GM12878 (cell line): ENCODE results near the gene CTBP1. TPM values are rescaled to one million over a fixed set of nuclear protein-coding genes. Genes with fewer than 3 reads are reported as not detected.

ENCODE experiments used
- ATAC-seq: fragments of 200-7000 bp; cut with Tn5 transposase; 3 replicates; pipeline ENCODE4 v1.9.1; 2020; ENCODE audit warnings: mild to moderate bottlenecking, moderate library complexity
- BruUV-seq: library from RNA; stranded (reverse); fragments of 400-500 nt; replicated peaks from 2 replicates; lab custom pipeline; 2021; lab: Mats Ljungman, UMichigan
- CTCF ChIA-PET: fragments of 300-600 bp; sonication (Branson Sonifier 250); formaldehyde crosslinking; extraction: SDS; loops from one replicate; lab custom pipeline; 2021; ENCODE audit warnings: inconsistent platforms; lab: Yijun Ruan, JAX
- POLR2A ChIA-PET: fragments of 350-600 bp; formaldehyde crosslinking; extraction: SDS; loops from one replicate; lab custom pipeline; 2021; ENCODE audit warnings: inconsistent platforms; lab: Charles Lee
- RAD21 ChIA-PET: fragments of 300-600 bp; sonication (Branson Sonifier 250); formaldehyde crosslinking; loops from one replicate; lab custom pipeline; 2023; ENCODE audit warnings: antibody characterized with exemption; ENCODE audit not compliant: unreplicated experiment; lab: Charles Lee
- SMC1A ChIA-PET: fragments of 300-600 bp; sonication (Branson Sonifier 250); formaldehyde crosslinking; loops from one replicate; lab custom pipeline; 2023; ENCODE audit not compliant: unreplicated experiment, uncharacterized antibody; lab: Charles Lee
- DNase-seq: peaks from one replicate; pipeline ENCODE4 v3.0.0-alpha.2; 2011; ENCODE audit warnings: low read depth, low spot score
- FAIRE-seq: peaks from 3 replicates; lab custom pipeline; 2011; peaks lifted over from hg19 to GRCh38; lab: Jason Lieb, UNC
- H2AFZ ChIP-seq: 2 replicates; pipeline ENCODE4 v1.6.0; 2011; ENCODE audit warnings: low read depth, low read length, control low read depth; ENCODE audit not compliant: control insufficient read depth
- H3K27ac ChIP-seq: 2 replicates; pipeline ENCODE4 v1.5.1; 2011; ENCODE audit warnings: control low read depth; ENCODE audit not compliant: control insufficient read depth, insufficient read depth
- H3K27me3 ChIP-seq, 2 experiments: replicated peaks in 1 of 2; 2 replicates each; pipeline versions ENCODE4 v1.6.0 to v1.6.1; 2011; ENCODE audit warnings: low read length in 1 of 2; ENCODE audit not compliant: control insufficient read depth in 2 of 2, insufficient read depth in 2 of 2
- H3K36me3 ChIP-seq, 2 experiments: 2 replicates each; pipeline ENCODE4 v1.5.1; 2011; ENCODE audit warnings: low read length in 1 of 2; ENCODE audit not compliant: control insufficient read depth in 2 of 2, insufficient read depth in 2 of 2
- H3K4me1 ChIP-seq: 2 replicates; pipeline ENCODE4 v1.6.1; 2011; ENCODE audit warnings: mild to moderate bottlenecking, low read length, moderate library complexity, mixed read lengths; ENCODE audit not compliant: control insufficient read depth, insufficient read depth
- H3K4me2 ChIP-seq: 2 replicates; pipeline ENCODE4 v1.6.0; 2011; ENCODE audit warnings: control low read depth; ENCODE audit not compliant: control insufficient read depth, insufficient read depth
- H3K4me3 ChIP-seq: fragments of 200-600 bp; sonication (generic); 2 replicates; pipeline ENCODE4 v1.5.1; 2016
- H3K79me2 ChIP-seq: 2 replicates; pipeline ENCODE4 v1.6.0; 2011; ENCODE audit warnings: low read length; ENCODE audit not compliant: control insufficient read depth, insufficient read depth
- H3K9ac ChIP-seq: 2 replicates; pipeline ENCODE4 v1.8.0; 2011; ENCODE audit warnings: low read length, control low read depth, mixed read lengths; ENCODE audit not compliant: control insufficient read depth, insufficient read depth
- H3K9me3 ChIP-seq: replicated peaks from 3 replicates; pipeline ENCODE4 v1.5.1; 2011; ENCODE audit warnings: mild to moderate bottlenecking, low read length; ENCODE audit not compliant: control insufficient read depth, insufficient read depth
- H4K20me1 ChIP-seq: 2 replicates; pipeline ENCODE4 v1.6.0; 2011; ENCODE audit not compliant: control insufficient read depth, insufficient read depth
- DPF2 ChIP-seq: fragments of 450-650 bp; IDR thresholded peaks from 2 replicates; pipeline ENCODE4 v1.6.1; 2017; ENCODE audit warnings: mild to moderate bottlenecking
- EED ChIP-seq: sonication (generic); IDR thresholded peaks from 2 replicates; pipeline ENCODE4 v1.6.1; 2016; ENCODE audit warnings: antibody characterized with exemption, low read depth
- ETV6 ChIP-seq, 2 experiments: fragments of 450-650 bp in 1 of 2; IDR thresholded peaks in 1 of 2; conservative IDR thresholded peaks in 1 of 2; 2 replicates each; pipeline ENCODE4 v1.6.1; 2014; ENCODE audit warnings: antibody characterized with exemption in 1 of 2, borderline replicate concordance in 1 of 2, low read depth in 1 of 2, mild to moderate bottlenecking in 1 of 2, moderate library complexity in 1 of 2
- HDAC6 ChIP-seq: fragments of 200-600 bp; sonication (generic); IDR thresholded peaks from one replicate; pipeline ENCODE4 v1.8.0; 2017; ENCODE audit warnings: antibody characterized with exemption; ENCODE audit not compliant: unreplicated experiment
- IKZF2 ChIP-seq, 2 experiments: fragments of 450-650 bp; IDR thresholded peaks; 2 replicates each; pipeline ENCODE4 v1.6.1; 2017; ENCODE audit warnings: mild to moderate bottlenecking in 2 of 2, moderate library complexity in 2 of 2
- MEF2A ChIP-seq: IDR thresholded peaks from 2 replicates; pipeline ENCODE4 v1.6.1; 2011; ENCODE audit warnings: low read depth, mild to moderate bottlenecking, low read length, moderate library complexity; ENCODE audit not compliant: insufficient read depth
- NR2F1 ChIP-seq: fragments of 450-650 bp; conservative IDR thresholded peaks from 2 replicates; pipeline ENCODE4 v1.6.1; 2017; ENCODE audit warnings: mild to moderate bottlenecking
- POLR2AphosphoS2 ChIP-seq: IDR thresholded peaks from 2 replicates; pipeline ENCODE4 v1.6.1; 2011; ENCODE audit warnings: low read depth, mild to moderate bottlenecking, low read length, improper control_type of control experiment, moderate library complexity
- RUNX3 ChIP-seq: IDR thresholded peaks from 2 replicates; pipeline ENCODE4 v1.6.1; 2012; ENCODE audit warnings: low read length, inconsistent platforms
- SMAD5 ChIP-seq: IDR thresholded peaks from 2 replicates; pipeline ENCODE4 v1.6.1; 2016; ENCODE audit warnings: antibody characterized with exemption, low read depth
- SMC3 ChIP-seq: IDR thresholded peaks from 2 replicates; pipeline ENCODE4 v1.6.1; 2011; ENCODE audit warnings: low read length, improper control_type of control experiment, borderline replicate concordance
- TCF12 ChIP-seq: IDR thresholded peaks from 2 replicates; pipeline ENCODE4 v1.6.1; 2011; ENCODE audit warnings: low read depth, mild to moderate bottlenecking, low read length
- TCF3 ChIP-seq: IDR thresholded peaks from 2 replicates; pipeline ENCODE4 v1.6.1; 2012; ENCODE audit warnings: low read depth, mild to moderate bottlenecking, low read length, borderline replicate concordance; ENCODE audit not compliant: insufficient read depth
- WRNIP1 ChIP-seq: IDR thresholded peaks from 2 replicates; pipeline ENCODE4 v1.6.1; 2011; ENCODE audit warnings: low read depth, low read length, improper control_type of control experiment, borderline replicate concordance
- ZBED1 ChIP-seq: IDR thresholded peaks from 2 replicates; pipeline ENCODE4 v1.6.1; 2016; ENCODE audit warnings: borderline replicate concordance
- WGBS: methylation state at CpG from one replicate; pipeline ENCODE4 v1.1.6; 2016; ENCODE audit warnings: low lambda C conversion rate; ENCODE audit not compliant: insufficient replicate concordance, insufficient coverage; ENCODE audit errors: missing lambda C conversion rate; 5-methylcytosine and 5-hydroxymethylcytosine counted together
- in situ Hi-C: fragments of 300-500 bp; cut with MboI; formaldehyde crosslinking; loops from 9 replicates; pipeline ENCODE4 v1.14.3; 2018; ENCODE audit warnings: mixed read lengths
- intact Hi-C: fragments of 100-400 bp; cut with micrococcal nuclease; formaldehyde crosslinking; loops from one replicate; pipeline ENCODE4 v1.14.2; 2022; ENCODE audit not compliant: unreplicated experiment
- polyA plus RNA-seq, 11 experiments: library from polyadenylated mRNA; depleted of rRNA in 4 of 11; unstranded in 6 of 11; stranded (reverse) in 5 of 11; fragments of >200 nt; fragmentation: Nextera tagmentation in 4 of 11; fragmentation: Illumina TruSeq in 1 of 11; extraction: Ambion mirVana in 4 of 11; extraction: Trizol in 1 of 11; gene quantifications; 1 replicate in 1 of 11; 2 replicates in 10 of 11; pipeline versions ENCODE4 v1.2.1 to v1.2.3, GENCODE V29; 2011 to 2016; ENCODE audit warnings: inconsistent platforms in 2 of 11, missing spikeins in 2 of 11, low read depth in 1 of 11
- total RNA-seq, 4 experiments: library from RNA; depleted of rRNA in 3 of 4; stranded (reverse); fragments of >200 nt in 3 of 4; fragmentation: Illumina TruSeq in 1 of 4; extraction: Trizol in 1 of 4; gene quantifications; 2 replicates each; pipeline versions ENCODE4 v1.2.1 to v1.2.3, GENCODE V29; 2013 to 2021
- TF ChIP-seq, protein P1 (sequence below): fragments of 450-650 bp; IDR thresholded peaks from 2 replicates; pipeline ENCODE4 v1.6.1; 2017; ENCODE audit warnings: mild to moderate bottlenecking, moderate library complexity
- TF ChIP-seq, protein P2 (sequence below): IDR thresholded peaks from 2 replicates; pipeline ENCODE4 v1.6.1; 2011; ENCODE audit warnings: mild to moderate bottlenecking, low read depth, low read length, moderate library complexity; ENCODE audit not compliant: insufficient replicate concordance

The CTBP1 gene
- total and polyA plus RNA-seq, 10 of the 15 experiments (the other 5 are each of a cell fraction or from before 2014, with no cell fraction given), result 7.4 to 182 (median 63.1) TPM

GRCh38 chr4:1215141-1216075, 33.5 kb downstream of the CTBP1 start:
- Histone ChIP-seq H3K4me1 (peaks cover 48% of the 10 kb centered on the region), H3K9ac (no peak overlapping the region), H3K4me3 (no peak overlapping the region; the same call in 1 of the 2 replicates), H3K27me3 (no peaks in the 10 kb centered on the region), H3K27ac (peak overlapping the region; percentile 88), H4K20me1 (no peaks in the 10 kb centered on the region), H2AFZ (no peak overlapping the region), H3K4me2 (peak overlapping the region; percentile 88), H3K36me3 (peaks cover 18 to 37% of the 10 kb centered on the region in 2 experiments), H3K9me3 (no peaks in the 10 kb centered on the region; the same call in 2 of the 3 replicates), H3K79me2 (peaks cover 11% of the 10 kb centered on the region)
- FAIRE-seq (peak; percentile 81), DNase-seq (peak; percentile 48), ATAC-seq (peak; percentile 25)
- ChIA-PET CTCF (interaction anchor here (0.8 to 1.8 kb wide), 3 partner anchors 12 to 52 kb away, joined by 4 to 6 read pairs (median 4); no protein-coding TSS in a partner anchor), POLR2A (interaction anchor here (1.4 kb wide), 1 partner anchor 12 kb away, joined by 4 read pairs; no protein-coding TSS in a partner anchor), RAD21 (interaction anchor here (0.5 to 1.9 kb wide), 7 partner anchors 12 to 451 kb away, joined by 3 to 14 read pairs (median 4); no protein-coding TSS in a partner anchor), SMC1A (interaction anchor here (1.1 to 1.7 kb wide), 3 partner anchors 12 to 48 kb away, joined by 3 to 10 read pairs (median 6); no protein-coding TSS in a partner anchor)
- in situ Hi-C loops (no loop called here), intact Hi-C loops (loop anchor here (5.0 kb wide), 1 partner anchor 33 kb away; no protein-coding TSS in a partner anchor)
- BruUV-seq, result no TSS peak
- 57% methylated on average over 29 of the region's 31 CpGs for WGBS
- TF ChIP-seq TCF3 (peak; percentile 99), ETV6 (conservative IDR thresholded peaks at IDR 0.05 in 1 of 2, IDR thresholded peaks at IDR 0.05 in 1 of 2; ENCODE audit: borderline replicate concordance in 1 of 2, low read depth in 1 of 2) (peak in 1 of 2 experiments; percentile 62; a peak in 1 of 4 replicates), ZBED1 (peak; percentile 56; the same call in 1 of the 2 replicates), SMC3 (0 out of 2 replicates have a peak, but pooled peaks have one; percentile 4), RUNX3 (0 out of 2 replicates have a peak, but pooled peaks have one; percentile 3), MEF2A (peak; percentile 59; the same call in 1 of the 2 replicates), WRNIP1 (no peak), NR2F1 (0 out of 2 replicates have a peak, but pooled peaks have one; percentile 17), HDAC6 (no peak), IKZF2 (IDR thresholded peaks at IDR 0.05) (peak; percentile 14 to 23; a peak in 1 of 4 replicates), EED (peak; percentile 73), TCF12 (peak; percentile 100), SMAD5 (no peak), POLR2AphosphoS2 (no peak), DPF2 (0 out of 2 replicates have a peak, but pooled peaks have one; percentile 18)
- TF ChIP-seq, protein P1, sequence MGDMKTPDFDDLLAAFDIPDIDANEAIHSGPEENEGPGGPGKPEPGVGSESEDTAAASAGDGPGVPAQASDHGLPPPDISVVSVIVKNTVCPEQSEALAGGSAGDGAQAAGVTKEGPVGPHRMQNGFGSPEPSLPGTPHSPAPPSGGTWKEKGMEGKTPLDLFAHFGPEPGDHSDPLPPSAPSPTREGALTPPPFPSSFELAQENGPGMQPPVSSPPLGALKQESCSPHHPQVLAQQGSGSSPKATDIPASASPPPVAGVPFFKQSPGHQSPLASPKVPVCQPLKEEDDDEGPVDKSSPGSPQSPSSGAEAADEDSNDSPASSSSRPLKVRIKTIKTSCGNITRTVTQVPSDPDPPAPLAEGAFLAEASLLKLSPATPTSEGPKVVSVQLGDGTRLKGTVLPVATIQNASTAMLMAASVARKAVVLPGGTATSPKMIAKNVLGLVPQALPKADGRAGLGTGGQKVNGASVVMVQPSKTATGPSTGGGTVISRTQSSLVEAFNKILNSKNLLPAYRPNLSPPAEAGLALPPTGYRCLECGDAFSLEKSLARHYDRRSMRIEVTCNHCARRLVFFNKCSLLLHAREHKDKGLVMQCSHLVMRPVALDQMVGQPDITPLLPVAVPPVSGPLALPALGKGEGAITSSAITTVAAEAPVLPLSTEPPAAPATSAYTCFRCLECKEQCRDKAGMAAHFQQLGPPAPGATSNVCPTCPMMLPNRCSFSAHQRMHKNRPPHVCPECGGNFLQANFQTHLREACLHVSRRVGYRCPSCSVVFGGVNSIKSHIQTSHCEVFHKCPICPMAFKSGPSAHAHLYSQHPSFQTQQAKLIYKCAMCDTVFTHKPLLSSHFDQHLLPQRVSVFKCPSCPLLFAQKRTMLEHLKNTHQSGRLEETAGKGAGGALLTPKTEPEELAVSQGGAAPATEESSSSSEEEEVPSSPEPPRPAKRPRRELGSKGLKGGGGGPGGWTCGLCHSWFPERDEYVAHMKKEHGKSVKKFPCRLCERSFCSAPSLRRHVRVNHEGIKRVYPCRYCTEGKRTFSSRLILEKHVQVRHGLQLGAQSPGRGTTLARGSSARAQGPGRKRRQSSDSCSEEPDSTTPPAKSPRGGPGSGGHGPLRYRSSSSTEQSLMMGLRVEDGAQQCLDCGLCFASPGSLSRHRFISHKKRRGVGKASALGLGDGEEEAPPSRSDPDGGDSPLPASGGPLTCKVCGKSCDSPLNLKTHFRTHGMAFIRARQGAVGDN, result peak; percentile 51
- TF ChIP-seq, protein P2, sequence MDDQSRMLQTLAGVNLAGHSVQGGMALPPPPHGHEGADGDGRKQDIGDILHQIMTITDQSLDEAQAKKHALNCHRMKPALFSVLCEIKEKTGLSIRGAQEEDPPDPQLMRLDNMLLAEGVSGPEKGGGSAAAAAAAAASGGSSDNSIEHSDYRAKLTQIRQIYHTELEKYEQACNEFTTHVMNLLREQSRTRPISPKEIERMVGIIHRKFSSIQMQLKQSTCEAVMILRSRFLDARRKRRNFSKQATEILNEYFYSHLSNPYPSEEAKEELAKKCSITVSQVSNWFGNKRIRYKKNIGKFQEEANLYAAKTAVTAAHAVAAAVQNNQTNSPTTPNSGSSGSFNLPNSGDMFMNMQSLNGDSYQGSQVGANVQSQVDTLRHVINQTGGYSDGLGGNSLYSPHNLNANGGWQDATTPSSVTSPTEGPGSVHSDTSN, result no peak
